ENCODE results near the gene PBX2. TPM values are rescaled to one million over a fixed set of nuclear protein-coding genes. Genes with fewer than 3 reads are reported as not detected.

Gene PBX2
- total and polyA plus RNA-seq, 4 donors, result 1.5 to 52.5 (median 18.7) TPM

GRCh38 chr6:32137454-32137853, 52.5 kb downstream of the PBX2 start:
- no peak for DNase-seq (ENCODE audit: low spot score)
- Histone ChIP-seq H3K4me1 (ENCODE audit: control insufficient read depth in 4 of 4, insufficient read depth in 4 of 4, low read length in 3 of 4) (peaks cover 0 to 5% (median 0%) of the 10 kb centered on the region in 4 donors), H3K27ac (ENCODE audit: low read depth in 1 of 2, low read length in 2 of 2) (no peak overlapping the region), H3K27me3 (ENCODE audit: control insufficient read depth in 4 of 4, insufficient read depth in 4 of 4, low read length in 3 of 4) (no peaks in the 10 kb centered on the region), H3K9me3 (ENCODE audit: control insufficient read depth in 4 of 4, low read length in 3 of 4) (no peaks in the 10 kb centered on the region), H3K9ac (ENCODE audit: low read depth in 1 of 2, low read length in 2 of 2) (no peak overlapping the region), H3K36me3 (ENCODE audit: control insufficient read depth in 4 of 4, insufficient read depth in 3 of 4, low read depth in 1 of 4, low read length in 3 of 4) (no peaks in the 10 kb centered on the region), H3K4me3 (ENCODE audit: low read depth in 1 of 3, low read length in 3 of 3) (no peak overlapping the region)
- TF ChIP-seq RAD21 (IDR thresholded peaks at IDR 0.05), result no peak
- TF ChIP-seq TAF1 (conservative IDR thresholded peaks at IDR 0.05), result no peak
- no peak for TF ChIP-seq REST (IDR thresholded peaks at IDR 0.05)
- no peak for TF ChIP-seq MAX (IDR thresholded peaks at IDR 0.05)
- TF ChIP-seq RXRA (IDR thresholded peaks at IDR 0.05), result no peak
- no peak for TF ChIP-seq HNF4A (conservative IDR thresholded peaks at IDR 0.05)
- no peak for TF ChIP-seq FOXA1 (IDR thresholded peaks at IDR 0.05)
- TF ChIP-seq SP1 (IDR thresholded peaks at IDR 0.05), result no peak
- no peak for TF ChIP-seq CTCF (IDR thresholded peaks at IDR 0.05; ENCODE audit: low read depth, low read length, missing input control)
- TF ChIP-seq JUND (IDR thresholded peaks at IDR 0.05), result no peak
- no peak for TF ChIP-seq ZBTB33 (IDR thresholded peaks at IDR 0.05)
- TF ChIP-seq EGR1 (IDR thresholded peaks at IDR 0.05; ENCODE audit: low read depth in 2 of 2), result no peak
- TF ChIP-seq YY1 (IDR thresholded peaks at IDR 0.05), result no peak
- TF ChIP-seq FOXA2 (IDR thresholded peaks at IDR 0.05), result no peak
- no peak for TF ChIP-seq ATF3 (IDR thresholded peaks at IDR 0.05)

Small RNAs within 50 kb of the gene (small RNA-seq; reads per million reads assigned to genes)
- gene AL662884.1, result not detected
- not detected for gene MIR6833

Other genes starting within 250 kb of the PBX2 start
- gene CFB, start 244.1 kb downstream of the PBX2 start, total RNA-seq, result 1,000 to 10,000 TPM; 2,016 to 3,272 TPM
- gene CFB, start 244.1 kb downstream of the PBX2 start, polyA plus RNA-seq, result 1,000 to 10,000 TPM; 3,136 to 3,144 TPM
- 10 to 100 TPM; 11.1 to 21.8 TPM for gene NELFE, start 231.2 kb downstream of the PBX2 start, total RNA-seq
- 10 to 100 TPM; 11.9 to 14.2 TPM for gene NELFE, start 231.2 kb downstream of the PBX2 start, polyA plus RNA-seq
- gene SKIC2, start 231.0 kb downstream of the PBX2 start, total RNA-seq, result 10 to 100 TPM; 34.7 to 57.6 TPM
- 10 to 100 TPM; 26.7 to 34.3 TPM for gene SKIC2, start 231.0 kb downstream of the PBX2 start, polyA plus RNA-seq
- 10 to 100 TPM in 1 of 2 donors, 1 to 10 TPM in 1; 4.5 to 11.0 TPM for gene DXO, start 218.1 kb downstream of the PBX2 start, total RNA-seq
- 1 to 10 TPM; 8.9 to 9.7 TPM for gene DXO, start 218.1 kb downstream of the PBX2 start, polyA plus RNA-seq
- gene C4A, start 208.1 kb downstream of the PBX2 start, total RNA-seq, result 1,000 to 10,000 TPM in 1 of 2 donors, 100 to 1,000 TPM in 1; 410 to 1,584 TPM
- 1,000 to 10,000 TPM; 1,485 to 2,903 TPM for gene C4A, start 208.1 kb downstream of the PBX2 start, polyA plus RNA-seq
- gene C4B, start 175.4 kb downstream of the PBX2 start, total RNA-seq, result 1,000 to 10,000 TPM in 1 of 2 donors, 100 to 1,000 TPM in 1; 666 to 1,114 TPM
- gene C4B, start 175.4 kb downstream of the PBX2 start, polyA plus RNA-seq, result 1,000 to 10,000 TPM; 1,699 to 3,560 TPM
- gene CYP21A2, start 151.8 kb downstream of the PBX2 start, total RNA-seq, result 10 to 100 TPM in 1 of 2 donors, 1 to 10 TPM in 1; 1.7 to 29.6 TPM
- gene CYP21A2, start 151.8 kb downstream of the PBX2 start, polyA plus RNA-seq, result 10 to 100 TPM in 1 of 2 donors, 1 to 10 TPM in 1; 6.9 to 29.7 TPM
- 10 to 100 TPM in 1 of 2 donors, 1 to 10 TPM in 1; 6.8 to 17.1 TPM for gene TNXB, start 80.9 kb downstream of the PBX2 start, total RNA-seq
- gene TNXB, start 80.9 kb downstream of the PBX2 start, polyA plus RNA-seq, result 1 to 10 TPM; 3.0 to 4.4 TPM
- gene ATF6B, start 62.0 kb downstream of the PBX2 start, total RNA-seq, result 10 to 100 TPM; 13.6 to 13.9 TPM
- 10 to 100 TPM; 17.1 to 24.8 TPM for gene ATF6B, start 62.0 kb downstream of the PBX2 start, polyA plus RNA-seq
- 1 to 10 TPM; 2.3 to 5.7 TPM for gene FKBPL, start 59.9 kb downstream of the PBX2 start, total RNA-seq
- 1 to 10 TPM; 2.8 to 3.3 TPM for gene FKBPL, start 59.9 kb downstream of the PBX2 start, polyA plus RNA-seq
- gene PRRT1, start 38.3 kb downstream of the PBX2 start, total RNA-seq, result under 1 TPM in 1 of 2 donors, not detected in 1; 0.08 TPM
- gene PRRT1, start 38.3 kb downstream of the PBX2 start, polyA plus RNA-seq, result under 1 TPM; 0.19 to 0.24 TPM
- 10 to 100 TPM; 22.3 to 47.4 TPM for gene PPT2, start 36.1 kb downstream of the PBX2 start, total RNA-seq
- gene PPT2, start 36.1 kb downstream of the PBX2 start, polyA plus RNA-seq, result 1 to 10 TPM; 7.6 to 7.8 TPM
- 1 to 10 TPM; 1.8 to 8.2 TPM for gene EGFL8, start 25.6 kb downstream of the PBX2 start, total RNA-seq
- gene EGFL8, start 25.6 kb downstream of the PBX2 start, polyA plus RNA-seq, result 1 to 10 TPM; 1.9 TPM
- 10 to 100 TPM; 10.4 to 14.7 TPM for gene AGPAT1, start 14.1 kb downstream of the PBX2 start, total RNA-seq
- 10 to 100 TPM; 20.3 to 45.1 TPM for gene AGPAT1, start 14.1 kb downstream of the PBX2 start, polyA plus RNA-seq
- 10 to 100 TPM; 51.5 to 56.1 TPM for gene RNF5, start 11.8 kb downstream of the PBX2 start, total RNA-seq
- 10 to 100 TPM; 65.9 to 85.9 TPM for gene RNF5, start 11.8 kb downstream of the PBX2 start, polyA plus RNA-seq
- under 1 TPM; 0.47 to 0.92 TPM for gene AGER, start 5.9 kb downstream of the PBX2 start, total RNA-seq
- under 1 TPM; 0.75 to 0.91 TPM for gene AGER, start 5.9 kb downstream of the PBX2 start, polyA plus RNA-seq
- 1 to 10 TPM; 2.3 to 6.6 TPM for gene GPSM3, start 2.4 kb upstream of the PBX2 start, total RNA-seq
- gene GPSM3, start 2.4 kb upstream of the PBX2 start, polyA plus RNA-seq, result 1 to 10 TPM; 6.0 to 8.0 TPM
- gene NOTCH4, start 33.9 kb upstream of the PBX2 start, total RNA-seq, result 10 to 100 TPM in 1 of 2 donors, 1 to 10 TPM in 1; 2.6 to 15.1 TPM
- gene NOTCH4, start 33.9 kb upstream of the PBX2 start, polyA plus RNA-seq, result 10 to 100 TPM in 1 of 2 donors, 1 to 10 TPM in 1; 7.3 to 10.4 TPM
- gene TSBP1, start 181.7 kb upstream of the PBX2 start, total RNA-seq, result not detected
- gene TSBP1, start 181.7 kb upstream of the PBX2 start, polyA plus RNA-seq, result not detected
- not detected for gene BTNL2, start 217.0 kb upstream of the PBX2 start, total RNA-seq
- not detected for gene BTNL2, start 217.0 kb upstream of the PBX2 start, polyA plus RNA-seq
- gene HLA-DRA, start 249.7 kb upstream of the PBX2 start, total RNA-seq, result 10 to 100 TPM; 82.1 to 94.2 TPM
- gene HLA-DRA, start 249.7 kb upstream of the PBX2 start, polyA plus RNA-seq, result 100 to 1,000 TPM in 1 of 2 donors, 10 to 100 TPM in 1; 53.4 to 145 TPM